ENCODE results near the gene CIAO3. TPM values are rescaled to one million over a fixed set of nuclear protein-coding genes. Genes with fewer than 3 reads are reported as not detected.
A peak's percentile ranks its signal among the peaks of the same experiment; 100 is the strongest.

Gene CIAO3
- polyA plus RNA-seq, 3 donors = 8.6 to 41.1 (median 11.8) TPM

DNA sequence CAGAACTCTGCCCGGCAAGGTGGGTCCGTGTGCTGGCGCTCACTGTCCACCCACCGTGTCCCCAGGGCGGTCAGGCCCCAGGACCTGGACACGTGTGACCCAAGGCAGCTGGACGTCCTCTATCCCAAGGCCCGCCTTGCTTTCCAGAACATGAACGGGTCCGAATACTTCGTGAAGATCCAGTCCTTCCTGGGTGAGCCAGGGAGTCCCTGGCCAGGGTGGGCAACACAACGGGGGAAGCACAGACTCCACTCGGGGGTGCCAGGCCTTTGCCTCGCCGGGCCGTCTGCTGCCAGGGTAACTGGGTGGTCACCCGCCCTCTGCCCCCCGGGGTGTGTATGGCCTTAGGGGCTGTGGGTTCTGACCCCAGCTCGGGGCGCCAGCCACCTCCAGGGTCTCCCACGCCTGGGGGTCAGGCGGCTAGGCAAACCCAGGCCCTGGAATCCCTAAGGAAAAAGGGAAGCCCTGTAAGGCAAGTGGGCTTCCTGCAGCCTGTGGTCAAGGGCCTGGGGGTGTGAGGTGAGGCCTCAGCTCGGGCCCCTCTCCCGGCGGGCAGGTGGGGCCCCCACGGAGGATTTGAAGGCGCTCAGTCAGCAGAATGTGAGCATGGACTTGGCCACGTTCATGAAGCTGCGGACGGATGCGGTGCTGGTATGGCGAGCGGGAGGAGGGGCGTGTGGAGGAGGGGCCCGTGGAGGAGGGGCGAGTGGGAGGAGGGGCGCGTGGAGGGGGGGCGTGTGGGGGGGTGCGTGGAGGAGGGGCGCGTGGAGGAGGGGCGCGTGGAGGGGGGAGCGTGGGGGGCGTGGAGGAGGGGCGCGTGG is 26.2 kb upstream of the CIAO3 start:
- H3K27me3 ChIP-seq (ENCODE audit: control insufficient read depth in 2 of 2, insufficient read depth in 2 of 2, low read length in 2 of 2) = peaks cover 0 to 2% of the 10 kb centered on the region in 2 donors
- no peak for DNase-seq
- H3K9me3 ChIP-seq (replicated peaks in 1 of 2; ENCODE audit: control insufficient read depth in 1 of 2, insufficient read depth in 1 of 2, low read length in 2 of 2) = no peaks in the 10 kb centered on the region
- no peaks in the 10 kb centered on the region for H3K79me2 ChIP-seq (ENCODE audit: insufficient read depth, low read length)
- H4K20me1 ChIP-seq (ENCODE audit: insufficient read depth, low read length) = no peaks in the 10 kb centered on the region
- no peak overlapping the region for H3K4me2 ChIP-seq (replicated peaks; ENCODE audit: extremely low read depth, low read length, poor library complexity, severe bottlenecking)
- no peak overlapping the region for H3K27ac ChIP-seq (ENCODE audit: low read depth in 1 of 2, low read length in 2 of 2)
- H3K9me3 Mint-ChIP-seq = no peaks in the 10 kb centered on the region
- H3K4me3 Mint-ChIP-seq = no peak overlapping the region
- no peaks in the 10 kb centered on the region for H3K36me3 ChIP-seq (replicated peaks in 1 of 2; ENCODE audit: control insufficient read depth in 1 of 2, insufficient read depth in 2 of 2, low read length in 2 of 2)
- H3K27ac Mint-ChIP-seq = no peak overlapping the region
- 80% methylated on average over 21 of the region's 48 CpGs for WGBS (ENCODE audit: insufficient coverage)
- intact Hi-C loops (cut with micrococcal nuclease) = no loop called here
- no peaks in the 10 kb centered on the region for H3K36me3 Mint-ChIP-seq
- TF ChIP-seq, protein P1, sequence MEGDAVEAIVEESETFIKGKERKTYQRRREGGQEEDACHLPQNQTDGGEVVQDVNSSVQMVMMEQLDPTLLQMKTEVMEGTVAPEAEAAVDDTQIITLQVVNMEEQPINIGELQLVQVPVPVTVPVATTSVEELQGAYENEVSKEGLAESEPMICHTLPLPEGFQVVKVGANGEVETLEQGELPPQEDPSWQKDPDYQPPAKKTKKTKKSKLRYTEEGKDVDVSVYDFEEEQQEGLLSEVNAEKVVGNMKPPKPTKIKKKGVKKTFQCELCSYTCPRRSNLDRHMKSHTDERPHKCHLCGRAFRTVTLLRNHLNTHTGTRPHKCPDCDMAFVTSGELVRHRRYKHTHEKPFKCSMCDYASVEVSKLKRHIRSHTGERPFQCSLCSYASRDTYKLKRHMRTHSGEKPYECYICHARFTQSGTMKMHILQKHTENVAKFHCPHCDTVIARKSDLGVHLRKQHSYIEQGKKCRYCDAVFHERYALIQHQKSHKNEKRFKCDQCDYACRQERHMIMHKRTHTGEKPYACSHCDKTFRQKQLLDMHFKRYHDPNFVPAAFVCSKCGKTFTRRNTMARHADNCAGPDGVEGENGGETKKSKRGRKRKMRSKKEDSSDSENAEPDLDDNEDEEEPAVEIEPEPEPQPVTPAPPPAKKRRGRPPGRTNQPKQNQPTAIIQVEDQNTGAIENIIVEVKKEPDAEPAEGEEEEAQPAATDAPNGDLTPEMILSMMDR (IDR thresholded peaks at IDR 0.05) = no peak
- H3K9ac ChIP-seq (ENCODE audit: insufficient read depth, low read length, poor library complexity, severe bottlenecking) = no peak overlapping the region
- H3K4me1 ChIP-seq (ENCODE audit: control insufficient read depth in 1 of 2, insufficient read depth in 2 of 2, low read length in 2 of 2) = no peaks in the 10 kb centered on the region
- no peak overlapping the region for H2AFZ ChIP-seq (ENCODE audit: insufficient read depth, low read depth, low read length, poor library complexity, severe bottlenecking)
- H3K27me3 Mint-ChIP-seq (ENCODE audit: low read depth in 3 of 3) = peaks cover 0 to 10% (median 3%) of the 10 kb centered on the region in 3 donors
- no peak overlapping the region for H3K4me3 ChIP-seq (replicated peaks in 1 of 3; ENCODE audit: low read depth in 2 of 3, low read length in 3 of 3)
- H3K4me1 Mint-ChIP-seq = no peaks in the 10 kb centered on the region

DNA sequence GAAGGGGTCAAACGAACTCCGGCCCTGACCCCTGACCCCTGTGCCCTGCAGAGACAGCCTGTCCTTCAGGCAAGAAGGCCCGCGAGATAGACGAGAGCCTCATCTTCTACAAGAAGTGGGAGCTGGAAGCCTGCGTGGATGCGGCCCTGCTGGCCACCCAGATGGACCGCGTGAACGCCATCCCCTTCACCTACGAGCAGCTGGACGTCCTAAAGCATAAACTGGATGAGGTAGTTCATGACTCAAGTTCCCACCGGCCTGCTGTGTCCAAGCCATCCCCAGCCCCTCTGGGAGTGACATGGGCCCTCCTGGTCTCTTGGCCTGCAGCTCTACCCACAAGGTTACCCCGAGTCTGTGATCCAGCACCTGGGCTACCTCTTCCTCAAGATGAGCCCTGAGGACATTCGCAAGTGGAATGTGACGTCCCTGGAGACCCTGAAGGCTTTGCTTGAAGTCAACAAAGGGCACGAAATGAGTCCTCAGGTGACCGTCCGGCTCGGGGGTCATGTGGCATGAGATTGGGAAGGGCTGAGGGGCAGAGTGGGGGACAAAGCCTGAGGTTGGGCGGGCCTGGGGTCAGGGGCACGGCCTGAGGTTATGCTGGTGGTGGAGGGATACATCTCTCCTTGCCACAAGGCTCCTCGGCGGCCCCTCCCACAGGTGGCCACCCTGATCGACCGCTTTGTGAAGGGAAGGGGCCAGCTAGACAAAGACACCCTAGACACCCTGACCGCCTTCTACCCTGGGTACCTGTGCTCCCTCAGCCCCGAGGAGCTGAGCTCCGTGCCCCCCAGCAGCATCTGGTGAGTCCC is 25.4 kb upstream of the CIAO3 start:
- no peak overlapping the region for H3K4me2 ChIP-seq (replicated peaks; ENCODE audit: extremely low read depth, low read length, poor library complexity, severe bottlenecking)
- H3K79me2 ChIP-seq (ENCODE audit: insufficient read depth, low read length) = no peaks in the 10 kb centered on the region
- DNase-seq = no peak
- intact Hi-C loops (cut with micrococcal nuclease) = no loop called here
- H3K27me3 ChIP-seq (ENCODE audit: control insufficient read depth in 2 of 2, insufficient read depth in 2 of 2, low read length in 2 of 2) = peaks cover 0 to 2% of the 10 kb centered on the region in 2 donors
- no peak overlapping the region for H3K27ac ChIP-seq (ENCODE audit: low read depth in 1 of 2, low read length in 2 of 2)
- H2AFZ ChIP-seq (ENCODE audit: insufficient read depth, low read depth, low read length, poor library complexity, severe bottlenecking) = no peak overlapping the region
- peak overlapping the region in 1 of 7 donors; percentile 33 for H3K27ac Mint-ChIP-seq
- no peaks in the 10 kb centered on the region for H3K4me1 Mint-ChIP-seq
- no peak overlapping the region for H3K9ac ChIP-seq (ENCODE audit: insufficient read depth, low read length, poor library complexity, severe bottlenecking)
- no peak overlapping the region for H3K4me3 Mint-ChIP-seq
- TF ChIP-seq, protein P1 (IDR thresholded peaks at IDR 0.05) = no peak
- H3K36me3 Mint-ChIP-seq = no peaks in the 10 kb centered on the region
- H3K4me3 ChIP-seq (replicated peaks in 1 of 3; ENCODE audit: low read depth in 2 of 3, low read length in 3 of 3) = no peak overlapping the region
- WGBS (ENCODE audit: insufficient coverage) = 93% methylated on average over 23 of the region's 29 CpGs
- no peaks in the 10 kb centered on the region for H3K36me3 ChIP-seq (replicated peaks in 1 of 2; ENCODE audit: control insufficient read depth in 1 of 2, insufficient read depth in 2 of 2, low read length in 2 of 2)
- peaks cover 0 to 11% (median 1%) of the 10 kb centered on the region in 3 donors for H3K27me3 Mint-ChIP-seq (ENCODE audit: low read depth in 3 of 3)
- no peaks in the 10 kb centered on the region for H3K9me3 ChIP-seq (replicated peaks in 1 of 2; ENCODE audit: control insufficient read depth in 1 of 2, insufficient read depth in 1 of 2, low read length in 2 of 2)
- H3K9me3 Mint-ChIP-seq = no peaks in the 10 kb centered on the region
- H3K4me1 ChIP-seq (ENCODE audit: control insufficient read depth in 1 of 2, insufficient read depth in 2 of 2, low read length in 2 of 2) = no peaks in the 10 kb centered on the region
- H4K20me1 ChIP-seq (ENCODE audit: insufficient read depth, low read length) = no peaks in the 10 kb centered on the region

Measured in CD14-positive monocyte (primary cell).